Stimulated activated CD4-positive, alpha-beta T cell treated with anti-CD3 and anti-CD28 coated beads, Interleukin-2, amount 100 ng/mL, for 48 hours (primary cell): ENCODE results near the gene TSNAXIP1.
"Not testable (repeated sequence)": the region's sequence is repeated elsewhere in the genome, so short reads cannot be mapped to it uniquely, and the experiment has no call there.

Experiments used
- DNase-seq, 2 donors: peaks; one replicate each; pipeline ENCODE4 v3.0.0-alpha.2; 2020

TSNAXIP1 gene

GRCh38 chr16:67837190-67837589, 30.5 kb downstream of the TSNAXIP1 start:
- not testable (repeated sequence) for DNase-seq

DNA sequence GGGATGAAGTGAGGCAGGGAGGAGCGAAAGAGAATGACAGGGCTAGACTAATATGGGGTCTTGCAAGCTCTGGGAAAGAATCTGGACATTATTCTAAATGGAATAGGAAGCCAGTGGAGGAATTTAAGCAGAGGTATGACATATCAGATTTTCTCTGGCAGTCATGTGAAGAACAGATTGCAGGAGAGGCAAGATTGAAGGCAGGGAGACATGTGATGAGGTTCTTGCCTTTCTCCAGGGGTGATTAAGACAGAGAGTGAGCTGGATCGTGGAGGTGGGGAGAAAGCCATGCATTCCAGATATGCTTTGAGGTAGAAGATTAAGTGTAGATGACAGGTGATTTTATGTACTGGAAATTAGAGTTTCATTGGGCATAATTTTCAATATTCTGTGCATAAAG, 31.1 kb downstream of the TSNAXIP1 start:
- DNase-seq: no peak

DNA sequence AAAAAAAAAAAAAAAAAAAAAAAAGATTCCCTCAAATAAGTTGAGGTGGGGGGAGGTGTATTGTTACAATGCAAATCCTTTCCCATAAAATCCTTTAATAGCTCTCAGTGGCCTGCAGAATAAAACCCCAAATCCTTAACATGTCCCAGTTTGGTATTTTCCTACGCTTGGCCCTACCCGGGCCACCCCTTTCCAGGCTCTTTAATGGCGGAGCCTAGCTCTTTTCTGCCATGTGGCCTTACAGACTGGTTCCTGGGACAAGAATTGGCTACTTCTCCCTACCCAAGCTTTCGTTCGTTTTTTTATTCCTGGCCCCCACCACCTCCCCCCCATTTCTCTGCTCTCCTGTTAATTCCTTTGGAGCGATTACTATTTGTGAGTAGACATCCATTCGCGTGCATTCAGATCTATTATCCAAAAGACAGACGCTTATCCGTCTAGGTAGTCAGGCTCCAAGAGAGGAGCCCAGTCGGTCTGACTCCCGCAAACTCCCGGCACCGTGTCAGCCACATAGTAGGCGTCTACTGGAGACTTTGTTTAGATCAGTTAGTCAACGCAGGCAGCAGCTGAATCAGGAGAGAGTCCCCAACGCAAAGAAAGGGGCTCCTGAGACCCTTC, 34.6 kb downstream of the TSNAXIP1 start:
- no peak for DNase-seq

DNA sequence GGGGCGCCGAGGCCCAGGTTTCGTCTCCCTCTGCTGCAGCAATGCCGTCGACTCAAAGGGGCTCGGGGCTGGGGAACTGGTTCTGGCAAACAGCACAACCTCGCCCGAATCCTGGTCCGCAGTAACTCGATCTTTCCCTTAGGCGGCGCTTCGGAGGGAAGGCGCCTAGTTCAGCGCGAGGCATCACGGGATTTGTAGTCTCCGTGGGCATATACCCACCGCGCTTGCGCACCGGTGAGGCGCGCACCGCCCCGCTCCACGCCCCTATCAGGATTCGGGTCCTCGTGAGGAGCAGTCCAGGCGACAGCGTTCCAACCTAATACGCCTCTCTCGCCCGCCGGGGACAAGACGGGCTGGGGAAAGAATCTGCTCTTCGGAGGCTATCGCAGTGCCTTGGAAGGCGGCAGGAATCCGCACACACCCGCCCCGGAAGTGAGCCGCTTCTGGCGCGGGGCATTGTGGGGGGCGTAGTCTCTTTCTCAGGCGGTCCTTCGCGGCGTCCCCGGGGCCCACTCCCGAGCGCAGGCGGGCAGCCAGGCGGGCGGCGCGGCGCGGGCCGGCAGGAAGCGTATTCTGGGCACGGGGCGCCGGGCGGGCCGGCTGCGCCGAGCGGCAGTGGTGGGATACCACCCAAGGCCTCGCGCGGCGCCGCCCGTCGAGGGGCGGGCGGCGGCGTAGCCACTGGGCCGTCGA, 35.3 kb downstream of the TSNAXIP1 start, which contains the start of gene THAP11:
Gene THAP11, plus strand, starts transcription at position 505 of the 693 bp plus-strand sequence. CDS start 235 bp downstream, outside the sequence.
- peak; percentile 93 for DNase-seq

- DNase-seq: peak; percentile 39 to 52
These were observed 36.0 kb downstream of the TSNAXIP1 start for GRCh38 chr16:67842509-67843342.

DNA sequence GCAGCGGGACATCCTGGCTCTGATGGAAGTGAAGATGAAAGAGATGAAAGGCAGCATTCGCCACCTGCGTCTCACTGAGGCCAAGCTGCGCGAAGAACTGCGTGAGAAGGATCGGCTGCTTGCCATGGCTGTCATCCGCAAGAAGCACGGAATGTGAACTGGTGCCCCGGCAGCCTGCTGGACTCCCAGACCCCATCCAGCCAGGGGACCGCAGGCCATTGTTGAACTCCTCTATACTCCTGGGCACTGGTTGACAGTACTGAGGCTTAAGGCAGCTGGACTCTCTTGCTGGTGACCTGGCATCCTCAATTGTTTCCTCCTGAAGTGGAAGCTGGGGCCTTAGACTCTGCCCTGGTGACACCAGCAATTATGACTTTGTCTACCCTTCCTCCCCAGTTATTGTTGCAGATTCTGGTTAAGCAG, 36.7 kb downstream of the TSNAXIP1 start:
- DNase-seq: no peak

GRCh38 chr16:67844497-67844896, 37.8 kb downstream of the TSNAXIP1 start:
- no peak for DNase-seq

- no peak for DNase-seq
These were observed 38.8 kb downstream of the TSNAXIP1 start for GRCh38 chr16:67845291-67846062.

GRCh38 chr16:67846063-67846319, 39.3 kb downstream of the TSNAXIP1 start:
- DNase-seq: no peak

- peak; percentile 93 to 96 for DNase-seq
These were observed 39.8 kb downstream of the TSNAXIP1 start, which contains the start of gene NUTF2 for GRCh38 chr16:67846320-67847063. NUTF2 (plus strand) TSS chr16:67846933; CDS start chr16:67865131, 18,198 bp downstream.

- DNase-seq: no peak
These were observed 40.6 kb downstream of the TSNAXIP1 start, which contains the start of gene CENPT for GRCh38 chr16:67847064-67847861. CENPT (minus strand) TSS chr16:67847693; CDS start chr16:67833859, 13,834 bp downstream.

DNA sequence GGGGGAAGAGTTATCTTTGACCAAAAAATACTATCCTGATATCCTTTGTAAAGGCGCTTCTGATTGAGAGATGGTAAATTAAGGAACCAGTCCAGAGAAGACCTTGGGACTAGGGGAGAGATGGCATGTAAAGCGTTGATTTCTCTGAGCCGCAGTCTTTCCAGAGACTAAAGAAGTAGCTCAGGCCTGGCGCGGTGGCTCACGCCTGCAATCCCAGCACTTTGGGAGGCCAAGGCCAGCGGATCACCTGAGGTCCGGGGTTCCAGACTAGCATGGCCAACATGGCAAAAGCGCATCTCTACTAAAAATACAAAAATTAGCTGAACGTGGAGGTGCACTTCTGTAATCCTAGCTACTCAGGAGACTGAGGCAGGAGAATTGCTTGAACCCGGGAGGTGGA, 41.4 kb downstream of the TSNAXIP1 start:
- no peak for DNase-seq

- no peak for DNase-seq
These were observed 47.0 kb downstream of the TSNAXIP1 start for GRCh38 chr16:67853670-67854069.

DNA sequence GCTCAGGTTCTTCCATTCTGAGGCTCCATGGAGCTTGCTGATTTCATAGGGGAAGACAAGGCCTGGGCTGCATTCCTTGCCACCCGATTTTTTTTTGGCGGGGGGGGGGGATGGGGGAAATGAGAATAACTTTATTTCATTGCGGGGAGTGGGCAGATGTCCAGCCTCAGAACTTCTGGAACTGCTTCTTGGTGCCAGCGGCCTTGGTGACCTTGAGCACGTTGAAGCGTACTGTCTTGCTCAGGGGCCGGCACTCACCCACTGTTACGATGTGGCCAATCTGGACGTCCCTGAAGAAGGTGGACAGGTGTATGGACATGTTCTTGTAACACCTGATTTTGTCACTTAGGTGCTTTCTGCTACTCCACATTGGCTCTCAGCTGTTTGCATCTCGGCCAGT, 49.1 kb downstream of the TSNAXIP1 start:
- DNase-seq: no peak

GRCh38 chr16:67856927-67857546, 50.3 kb downstream of the TSNAXIP1 start:
- no peak for DNase-seq

- DNase-seq: no peak
These were observed 51.0 kb downstream of the TSNAXIP1 start for GRCh38 chr16:67857547-67858233.

DNA sequence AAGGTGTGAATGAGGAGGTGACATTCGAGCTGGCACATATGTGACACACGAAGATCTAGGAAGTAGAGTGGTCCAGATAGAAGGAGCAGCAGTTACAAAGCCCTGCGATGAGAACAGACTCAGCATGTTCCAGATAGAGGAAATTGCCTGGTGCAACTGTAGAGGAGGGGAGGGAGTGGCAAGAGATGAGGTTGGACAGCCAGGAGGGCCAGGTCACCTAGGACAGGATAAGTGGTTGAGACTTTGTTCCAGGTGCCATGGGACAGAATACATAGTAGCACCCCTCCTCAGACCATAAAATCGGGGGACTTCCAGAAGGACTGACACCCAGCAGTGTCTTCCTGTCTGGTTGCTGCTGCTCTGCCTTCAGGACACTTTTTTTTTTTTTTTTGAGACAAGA, 51.8 kb downstream of the TSNAXIP1 start:
- no peak for DNase-seq

- DNase-seq: no peak
These were observed 54.1 kb downstream of the TSNAXIP1 start for GRCh38 chr16:67860589-67861398.

DNA sequence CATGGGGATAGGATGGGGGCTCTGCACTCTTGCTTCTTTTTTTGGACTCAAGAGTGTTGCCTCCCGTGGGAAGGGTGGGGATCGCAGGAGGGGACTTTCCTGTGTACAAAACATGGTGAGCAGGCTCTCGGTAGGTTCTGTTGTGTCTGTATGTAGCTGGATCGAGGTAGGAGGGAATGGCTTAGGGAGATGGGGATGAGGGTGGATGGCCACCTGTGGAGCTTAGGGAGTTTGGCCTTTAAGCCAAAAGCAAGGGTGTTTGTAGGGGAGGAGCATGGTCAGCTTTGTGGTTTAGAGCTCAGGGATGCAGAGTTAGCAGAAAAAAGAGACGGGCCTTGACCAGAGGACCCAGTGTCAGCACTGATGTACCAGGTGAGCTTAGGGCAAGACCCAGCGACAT, 55.2 kb downstream of the TSNAXIP1 start:
- no peak for DNase-seq
